GM08714 (cell line): ENCODE results near the gene CAVIN1.
"Not testable (repeated sequence)": the region's sequence is repeated elsewhere in the genome, so short reads cannot be mapped to it uniquely, and the experiment has no call there.

ENCODE experiments used
- H3K4me3 ChIP-seq: fragments of 200-500 bp; sonication (Bioruptor generic); 2 replicates; pipeline ENCODE4 v1.5.1; 2014; ENCODE audit warnings: mild to moderate bottlenecking, low read length, inconsistent platforms
- ZNF274 ChIP-seq: IDR thresholded peaks from 2 replicates; pipeline ENCODE4 v1.6.1; 2012; ENCODE audit warnings: mild to moderate bottlenecking, low read depth, low read length

CAVIN1 gene

DNA sequence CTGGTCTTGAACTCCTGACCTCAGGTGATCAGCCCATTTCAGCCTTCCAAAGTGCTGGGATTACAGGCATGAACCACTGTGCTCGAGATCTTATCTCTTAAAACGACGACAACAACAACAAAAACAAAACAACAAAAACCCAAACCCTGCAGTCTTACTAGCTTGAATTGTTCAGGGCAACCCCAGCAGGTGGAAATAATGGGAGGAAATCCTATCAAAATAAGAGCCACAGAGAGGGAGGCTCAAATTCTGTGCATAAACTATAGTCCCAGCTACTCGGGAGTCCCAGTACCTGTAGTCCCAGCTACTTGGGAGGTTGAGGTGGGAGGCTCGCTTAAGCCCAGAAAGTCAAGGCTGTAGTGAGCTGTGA is 19.1 kb upstream of the CAVIN1 start:
- no peak overlapping the region for H3K4me3 ChIP-seq
- no peak for TF ChIP-seq ZNF274

- no peak overlapping the region for H3K4me3 ChIP-seq
- TF ChIP-seq ZNF274, result no peak
These were observed 18.5 kb upstream of the CAVIN1 start for GRCh38 chr17:42441371-42442195.

DNA sequence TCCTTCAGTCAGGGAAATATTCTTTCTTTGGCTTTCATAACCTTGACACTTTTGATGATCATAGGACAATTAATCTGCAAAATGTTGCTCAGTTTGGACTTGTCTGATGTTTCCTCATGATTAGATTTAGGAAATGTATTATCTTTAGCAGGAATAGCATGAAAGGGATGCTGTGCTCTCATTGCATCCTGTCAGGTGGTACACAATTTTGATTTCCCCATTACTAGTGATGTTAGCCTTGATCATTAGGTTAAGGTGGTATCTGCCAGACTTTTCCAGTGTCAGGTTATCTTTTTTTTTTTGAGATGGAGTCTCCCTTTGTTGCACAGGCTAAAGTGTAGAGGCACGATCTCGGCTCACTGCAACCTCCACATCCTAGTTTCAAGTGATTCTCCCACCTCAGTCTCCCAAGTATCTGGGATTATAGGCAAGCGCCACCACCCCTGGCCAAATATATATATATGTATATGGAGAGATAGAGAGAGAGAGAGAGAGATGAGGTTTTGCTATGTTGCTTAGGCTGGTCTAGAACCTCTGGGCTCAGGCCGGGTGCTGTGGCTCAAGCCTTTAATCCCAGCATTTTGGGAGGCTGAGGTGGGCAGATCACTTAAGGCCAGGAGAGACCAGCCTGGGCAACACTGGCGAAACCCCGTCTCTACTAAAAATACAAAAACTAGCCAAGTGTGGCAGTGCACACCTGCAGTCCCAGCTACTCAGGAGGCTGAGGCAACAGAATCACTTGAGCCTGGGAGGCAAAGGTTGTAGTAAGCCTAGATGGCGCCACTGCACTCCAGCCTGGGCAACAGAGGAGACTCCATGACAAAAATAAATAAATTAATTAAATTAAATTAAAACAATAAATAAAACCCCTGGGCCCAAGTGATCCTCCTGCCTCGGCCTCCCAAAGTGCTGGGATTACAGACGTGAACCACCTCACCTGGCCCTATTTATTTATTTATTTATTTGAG is 15.8 kb upstream of the CAVIN1 start:
- H3K4me3 ChIP-seq, result no peak overlapping the region
- TF ChIP-seq ZNF274, result no peak

GRCh38 chr17:42436391-42436790 is 13.3 kb upstream of the CAVIN1 start:
- no peak for TF ChIP-seq ZNF274
- no peak overlapping the region for H3K4me3 ChIP-seq

- TF ChIP-seq ZNF274, result no peak
These were observed 8.7 kb upstream of the CAVIN1 start for GRCh38 chr17:42431758-42432161.

DNA sequence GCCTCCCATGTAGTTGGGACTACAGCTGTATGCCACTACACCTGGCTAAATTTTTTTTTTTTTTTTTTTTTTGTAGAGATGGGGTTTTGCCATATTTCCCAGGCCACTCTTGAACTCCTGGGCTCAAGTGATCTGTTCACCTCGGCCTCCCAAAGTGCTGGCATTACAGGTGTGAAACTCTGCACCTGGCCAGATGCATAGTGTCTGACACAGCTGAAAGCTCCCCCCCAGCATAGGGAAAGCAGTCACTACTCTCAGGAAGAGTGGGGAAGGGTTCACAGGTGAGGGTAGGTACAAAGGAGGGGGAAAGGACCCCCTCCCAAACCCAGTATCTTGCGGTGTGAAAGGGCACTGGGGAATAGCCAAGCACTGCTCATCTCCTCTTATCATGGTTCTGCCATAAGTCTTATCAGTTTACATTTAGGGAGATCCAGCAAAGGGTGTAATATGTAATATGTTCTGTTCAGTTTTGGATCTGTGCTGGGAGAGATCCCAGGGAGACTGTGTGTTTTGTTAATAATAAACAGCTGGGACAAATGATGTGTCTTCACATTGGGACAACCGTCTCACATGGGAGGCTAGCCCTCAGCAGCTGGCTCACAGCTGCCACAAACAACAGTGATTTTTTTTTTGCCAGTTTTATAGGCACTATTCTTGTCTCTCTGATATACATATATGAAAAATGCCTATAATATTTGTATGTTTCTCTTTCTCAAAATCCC is 6.8 kb upstream of the CAVIN1 start:
- no peak for TF ChIP-seq ZNF274
- H3K4me3 ChIP-seq, result no peak overlapping the region

More at GRCh38 chr17:42431758-42432161, 8.7 kb upstream of the CAVIN1 start:
- no peak overlapping the region for H3K4me3 ChIP-seq

- no peak overlapping the region for H3K4me3 ChIP-seq
- no peak for TF ChIP-seq ZNF274
These were observed 5.3 kb upstream of the CAVIN1 start for GRCh38 chr17:42428141-42428944.

DNA sequence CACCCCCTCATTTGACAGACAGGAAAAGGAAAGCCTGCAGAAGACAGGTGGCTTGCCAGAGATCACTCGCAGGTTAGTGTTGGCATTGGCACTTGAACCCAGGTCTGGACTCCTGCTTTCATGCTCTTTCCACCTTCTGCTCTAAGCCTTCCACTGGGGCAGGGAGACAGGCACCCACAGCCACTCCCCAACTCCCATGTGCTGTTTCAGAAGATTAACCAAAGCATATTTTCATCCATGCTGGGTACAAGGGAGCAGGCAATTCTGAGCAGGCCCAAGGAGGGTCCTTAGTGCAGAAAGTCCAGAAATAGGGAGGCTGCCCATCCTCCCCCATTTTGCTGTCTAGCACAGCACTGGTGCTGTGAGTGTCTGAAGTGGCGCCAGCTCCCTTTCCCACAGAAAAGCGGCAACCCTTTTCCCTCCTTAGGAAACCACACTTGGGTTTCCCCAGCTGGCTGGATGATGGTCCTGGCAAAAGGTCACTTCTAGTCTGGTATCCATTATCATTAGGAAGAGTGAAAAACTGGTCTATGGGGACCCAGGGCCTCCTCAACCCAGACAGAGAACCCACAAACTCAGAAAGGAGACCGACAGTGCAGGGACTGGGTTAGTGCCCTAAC is 2.0 kb upstream of the CAVIN1 start:
- TF ChIP-seq ZNF274, result no peak
- H3K4me3 ChIP-seq, result no peak overlapping the region

DNA sequence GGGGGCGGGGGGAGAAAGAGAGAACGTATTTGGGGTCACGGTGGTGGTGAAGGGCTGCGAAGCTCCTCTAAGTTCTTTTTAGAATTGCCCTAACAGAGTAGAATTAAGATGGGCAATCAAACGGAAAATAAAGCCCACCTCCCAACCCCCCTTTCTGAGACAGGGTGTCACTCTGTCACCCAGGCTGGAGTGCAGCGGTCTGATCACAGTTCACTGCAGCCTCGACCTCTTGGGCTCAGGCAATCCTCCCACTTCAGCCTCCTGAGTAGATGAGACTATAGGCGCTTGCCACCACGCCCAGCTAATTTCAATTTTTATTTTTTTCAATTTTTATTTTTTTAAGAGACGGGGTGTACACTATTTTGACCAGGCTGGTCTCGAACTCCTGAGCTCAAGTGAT is 710 bp upstream of the CAVIN1 start:
- no peak overlapping the region for H3K4me3 ChIP-seq
- no peak for TF ChIP-seq ZNF274

DNA sequence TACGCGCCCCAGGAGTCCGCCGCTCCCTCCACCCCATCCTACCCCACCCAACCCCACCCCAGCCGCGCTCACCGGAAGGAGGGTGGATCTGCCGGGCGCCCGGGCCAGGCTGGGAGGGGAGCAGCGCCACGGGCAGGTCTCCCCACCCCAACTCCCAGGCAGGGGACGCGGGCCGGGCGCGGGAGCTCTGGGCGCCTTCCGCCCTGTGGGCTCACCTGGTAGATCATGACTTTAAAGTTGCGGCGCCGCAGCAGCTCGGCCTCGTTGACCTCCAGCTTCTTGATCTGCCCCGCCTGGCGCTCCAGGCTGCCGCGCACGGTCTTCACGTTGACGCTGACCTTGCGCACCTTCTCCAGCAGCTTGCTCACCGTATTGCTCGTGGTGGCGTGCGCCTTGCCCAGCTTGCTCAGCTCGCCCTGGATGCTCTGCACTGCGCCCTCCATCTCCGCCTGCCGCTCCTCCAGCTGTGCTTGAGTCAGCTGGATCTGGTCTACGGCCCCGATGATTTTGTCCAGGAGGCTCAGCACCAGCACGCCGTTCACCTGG is 571 bp downstream of the CAVIN1 start:
- H3K4me3 ChIP-seq, result peak overlapping the region; percentile 30; the same call in 1 of the 2 replicates
- no peak for TF ChIP-seq ZNF274

GRCh38 chr17:42421507-42422338 is 1.3 kb downstream of the CAVIN1 start:
- H3K4me3 ChIP-seq, result no peak overlapping the region
- no peak for TF ChIP-seq ZNF274

GRCh38 chr17:42421136-42421506 is 1.9 kb downstream of the CAVIN1 start:
- TF ChIP-seq ZNF274, result no peak
- H3K4me3 ChIP-seq, result no peak overlapping the region

GRCh38 chr17:42417981-42418380 is 5.1 kb downstream of the CAVIN1 start:
- not testable (repeated sequence) for H3K4me3 ChIP-seq
